Neural crest cell (in vitro differentiated cells): ENCODE measurements around the gene DYSF. TPM values are rescaled to one million over a fixed set of nuclear protein-coding genes. Genes with fewer than 3 reads are reported as not detected.

Experiments used
- DNase-seq: peaks from one replicate; pipeline ENCODE4 v3.0.0; 2021; ENCODE audit warnings: low read depth, mixed read lengths, low spot score
- H3K27ac Mint-ChIP-seq: one replicate; pipeline ENCODE4 v1.8.0; 2021; ENCODE audit warnings: mild to moderate bottlenecking, mixed read lengths; ENCODE audit not compliant: unreplicated experiment
- H3K27me3 Mint-ChIP-seq: 2 replicates; pipeline ENCODE4 v1.8.0; 2021; ENCODE audit warnings: low read depth, mild to moderate bottlenecking, mixed read lengths
- H3K36me3 Mint-ChIP-seq: 2 replicates; pipeline ENCODE4 v1.8.0; 2021; ENCODE audit warnings: low read depth, mild to moderate bottlenecking, mixed read lengths
- H3K4me1 Mint-ChIP-seq: 2 replicates; pipeline ENCODE4 v1.8.0; 2021; ENCODE audit warnings: mixed read lengths
- H3K4me3 Mint-ChIP-seq: one replicate; pipeline ENCODE4 v1.8.0; 2021; ENCODE audit warnings: mild to moderate bottlenecking, mixed read lengths
- H3K9me3 Mint-ChIP-seq: 2 replicates; pipeline ENCODE4 v1.8.0; 2021; ENCODE audit warnings: mixed read lengths
- CTCF ChIP-seq: fragments of 200-600 bp; sonication (generic); conservative IDR thresholded peaks from 2 replicates; pipeline ENCODE4 v1.5.0; 2021; ENCODE audit warnings: antibody characterized with exemption, mild to moderate bottlenecking
- total RNA-seq: library from RNA; stranded (reverse); gene quantifications from 2 replicates; pipeline ENCODE4 v1.2.1, GENCODE V29; 2021

DYSF gene
- total RNA-seq, 1 donor from 2014 or later, result 2.2 TPM

- Mint-ChIP-seq H3K9me3 (no peaks in the 10 kb centered on the region), H3K4me3 (no peak overlapping the region), H3K27me3 (no peaks in the 10 kb centered on the region), H3K4me1 (peaks cover 33% of the 10 kb centered on the region), H3K27ac (peak overlapping the region; percentile 19), H3K36me3 (no peaks in the 10 kb centered on the region)
- TF ChIP-seq CTCF, result no peak
- no peak for DNase-seq
Observed at GRCh38 chr2:71702071-71702970, 249.0 kb downstream of the DYSF start.

- H3K27ac Mint-ChIP-seq, result peak overlapping the region; percentile 91
Observed at GRCh38 chr2:71702971-71703898, 249.9 kb downstream of the DYSF start.

GRCh38 chr2:71704131-71704561 lies 250.8 kb downstream of the DYSF start:
- H3K27ac Mint-ChIP-seq, result peak overlapping the region; percentile 87
- no peaks in the 10 kb centered on the region for H3K9me3 Mint-ChIP-seq
- no peaks in the 10 kb centered on the region for H3K27me3 Mint-ChIP-seq
- no peak for TF ChIP-seq CTCF
- H3K4me1 Mint-ChIP-seq, result peaks cover 30% of the 10 kb centered on the region
- H3K36me3 Mint-ChIP-seq, result no peaks in the 10 kb centered on the region
- no peak for DNase-seq
- no peak overlapping the region for H3K4me3 Mint-ChIP-seq

More at GRCh38 chr2:71702971-71703898, 249.9 kb downstream of the DYSF start:
- H3K27me3 Mint-ChIP-seq, result no peaks in the 10 kb centered on the region
- DNase-seq, result no peak
- TF ChIP-seq CTCF, result no peak
- no peaks in the 10 kb centered on the region for H3K9me3 Mint-ChIP-seq
- no peak overlapping the region for H3K4me3 Mint-ChIP-seq
- H3K36me3 Mint-ChIP-seq, result no peaks in the 10 kb centered on the region
- H3K4me1 Mint-ChIP-seq, result peaks cover 33% of the 10 kb centered on the region

- H3K36me3 Mint-ChIP-seq, result no peaks in the 10 kb centered on the region
- no peaks in the 10 kb centered on the region for H3K9me3 Mint-ChIP-seq
- H3K27ac Mint-ChIP-seq, result peak overlapping the region; percentile 19
- no peak for TF ChIP-seq CTCF
- H3K4me1 Mint-ChIP-seq, result peaks cover 24% of the 10 kb centered on the region
- no peak for DNase-seq
- H3K4me3 Mint-ChIP-seq, result no peak overlapping the region
- no peaks in the 10 kb centered on the region for H3K27me3 Mint-ChIP-seq
Observed at GRCh38 chr2:71704688-71705087, 251.3 kb downstream of the DYSF start.

GRCh38 chr2:71705171-71705960 lies 252.0 kb downstream of the DYSF start:
- Mint-ChIP-seq H3K4me1 (peaks cover 20% of the 10 kb centered on the region), H3K4me3 (no peak overlapping the region), H3K36me3 (no peaks in the 10 kb centered on the region), H3K27me3 (no peaks in the 10 kb centered on the region), H3K9me3 (no peaks in the 10 kb centered on the region), H3K27ac (peak overlapping the region; percentile 89)
- DNase-seq, result no peak
- TF ChIP-seq CTCF, result no peak
